A549 (cell line): ENCODE results near the gene USP46. TPM values are rescaled to one million over a fixed set of nuclear protein-coding genes. Genes with fewer than 3 reads are reported as not detected.

ENCODE experiments used
- ATAC-seq, 2 experiments: fragments of 200-7000 bp in 1 of 2; fragments of >200 bp in 1 of 2; cut with Nextera tagmentation in 1 of 2; cut with Tn5 transposase in 1 of 2; 3 replicates each; pipeline versions ENCODE4 v1.8.0 to v1.9.1; 2018 to 2020; ENCODE audit warnings: mild to moderate bottlenecking in 1 of 2, moderate library complexity in 1 of 2
- CTCF ChIA-PET: fragments of 300-600 bp; sonication (Branson Sonifier 250); formaldehyde crosslinking; extraction: SDS; loops from one replicate; lab custom pipeline; 2021; ENCODE audit warnings: antibody characterized with exemption, inconsistent platforms; lab: Yijun Ruan, JAX
- POLR2A ChIA-PET: fragments of 350-600 bp; formaldehyde crosslinking; extraction: SDS; loops from one replicate; lab custom pipeline; 2021; ENCODE audit warnings: antibody characterized with exemption, inconsistent platforms; lab: Yijun Ruan, JAX
- DNase-seq, 2 experiments: peaks; one replicate each; pipeline versions ENCODE4 v3.0.0 to v3.0.0-alpha.2; 2011 to 2016; ENCODE audit warnings: low read depth in 1 of 2, low spot score in 1 of 2
- FAIRE-seq: peaks from 2 replicates; lab custom pipeline; 2011; peaks lifted over from hg19 to GRCh38; lab: Jason Lieb, UNC
- H3K27ac ChIP-seq, 2 experiments: fragments of >200 bp; sonication (Bioruptor Twin); formaldehyde crosslinking; 3 replicates each; pipeline ENCODE4 v1.5.1; 2016 to 2017
- H3K4me1 ChIP-seq: fragments of >200 bp; sonication (Bioruptor Twin); formaldehyde crosslinking; 3 replicates; pipeline ENCODE4 v1.6.1; 2016
- H3K4me2 ChIP-seq: fragments of >200 bp; sonication (Bioruptor Twin); formaldehyde crosslinking; 3 replicates; pipeline ENCODE4 v1.6.1; 2016
- H3K4me3 ChIP-seq: fragments of >200 bp; sonication (Bioruptor Twin); formaldehyde crosslinking; 3 replicates; pipeline ENCODE4 v1.5.1; 2016
- H3K9me3 ChIP-seq: fragments of >200 bp; sonication (Bioruptor Twin); formaldehyde crosslinking; 3 replicates; pipeline ENCODE4 v1.6.1; 2016
- BCL3 ChIP-seq: fragments of >200 bp; sonication (Bioruptor Twin); formaldehyde crosslinking; IDR thresholded peaks from 3 replicates; pipeline ENCODE4 v1.6.1; 2016
- CBX2 ChIP-seq: fragments of 200-600 bp; sonication (generic); IDR thresholded peaks from 2 replicates; pipeline ENCODE4 v1.6.1; 2016; ENCODE audit warnings: low read depth, mild to moderate bottlenecking, borderline replicate concordance
- CTCF ChIP-seq: fragments of >200 bp; sonication (Bioruptor Twin); formaldehyde crosslinking; IDR thresholded peaks from 3 replicates; pipeline ENCODE4 v1.5.1; 2016
- E2F6 ChIP-seq: IDR thresholded peaks from 2 replicates; pipeline ENCODE4 v1.6.1; 2012; ENCODE audit warnings: low read depth, borderline replicate concordance
- EHF ChIP-seq: fragments of 250-450 bp; sonication (Bioruptor Pico); IDR thresholded peaks from 2 replicates; pipeline ENCODE4 v1.5.0; 2020; ENCODE audit warnings: mild to moderate bottlenecking
- FOXS1 ChIP-seq: fragments of 250-450 bp; sonication (Bioruptor Pico); IDR thresholded peaks from 2 replicates; pipeline ENCODE4 v1.5.0; 2020; ENCODE audit warnings: mild to moderate bottlenecking, moderate library complexity
- HEYL ChIP-seq: fragments of 250-450 bp; sonication (Bioruptor Pico); IDR thresholded peaks from 2 replicates; pipeline ENCODE4 v1.8.0; 2021; ENCODE audit warnings: mild to moderate bottlenecking, moderate library complexity
- HOXB13 ChIP-seq: fragments of 250-450 bp; sonication (Bioruptor Pico); IDR thresholded peaks from 2 replicates; pipeline ENCODE4 v1.5.0; 2020; ENCODE audit warnings: low read depth, mild to moderate bottlenecking, moderate library complexity
- JUNB ChIP-seq: fragments of >200 bp; sonication (Bioruptor Twin); formaldehyde crosslinking; IDR thresholded peaks from 2 replicates; pipeline ENCODE4 v1.6.1; 2016
- MAZ ChIP-seq: fragments of 150-350 bp; IDR thresholded peaks from 2 replicates; pipeline ENCODE4 v1.6.1; 2014; ENCODE audit warnings: antibody characterized with exemption, low read depth, low read length, borderline replicate concordance
- NFE2L2 ChIP-seq: fragments of 150-350 bp; conservative IDR thresholded peaks from 2 replicates; pipeline ENCODE4 v1.6.1; 2014; ENCODE audit warnings: low read length
- POLR2A ChIP-seq: IDR thresholded peaks from 2 replicates; pipeline ENCODE4 v1.6.1; 2012; ENCODE audit warnings: mild to moderate bottlenecking, low read length
- POLR2AphosphoS2 ChIP-seq: conservative IDR thresholded peaks from 2 replicates; pipeline ENCODE4 v1.6.1; 2012; ENCODE audit warnings: low read length, improper control_type of control experiment, inconsistent platforms
- RARB ChIP-seq: fragments of 250-450 bp; sonication (Bioruptor Pico); IDR thresholded peaks from 2 replicates; pipeline ENCODE4 v1.8.0; 2021; ENCODE audit warnings: mild to moderate bottlenecking, moderate library complexity
- RFX5 ChIP-seq: fragments of 450-650 bp; IDR thresholded peaks from 2 replicates; pipeline ENCODE4 v1.7.1; 2014; ENCODE audit warnings: antibody characterized with exemption, mild to moderate bottlenecking, moderate library complexity
- RNF2 ChIP-seq: fragments of 200-600 bp; sonication (generic); IDR thresholded peaks from 2 replicates; pipeline ENCODE4 v1.6.1; 2016; ENCODE audit warnings: low read depth, mild to moderate bottlenecking, antibody characterized with exemption, moderate library complexity, borderline replicate concordance
- TFCP2L1 ChIP-seq: fragments of 250-450 bp; sonication (Bioruptor Pico); IDR thresholded peaks from 2 replicates; pipeline ENCODE4 v1.5.0; 2021; ENCODE audit warnings: mild to moderate bottlenecking
- TP53 ChIP-seq: fragments of 250-450 bp; sonication (Bioruptor Pico); IDR thresholded peaks from 2 replicates; pipeline ENCODE4 v1.5.0; 2021; ENCODE audit warnings: mild to moderate bottlenecking, moderate library complexity
- ZC3H11A ChIP-seq: fragments of 450-650 bp; IDR thresholded peaks from 2 replicates; pipeline ENCODE4 v1.6.1; 2014; ENCODE audit warnings: antibody characterized with exemption, mild to moderate bottlenecking
- ZFP36 ChIP-seq: fragments of 450-650 bp; IDR thresholded peaks from 2 replicates; pipeline ENCODE4 v1.6.1; 2014; ENCODE audit warnings: borderline replicate concordance; ENCODE audit not compliant: partially characterized antibody
- ZNF302 ChIP-seq: fragments of 250-450 bp; sonication (Bioruptor Pico); IDR thresholded peaks from 2 replicates; pipeline ENCODE4 v1.9.0; 2021; ENCODE audit warnings: inconsistent platforms, mild to moderate bottlenecking, moderate library complexity
- WGBS: methylation state at CpG from one replicate; pipeline ENCODE4 v1.1.6; 2017; ENCODE audit errors: missing lambda C conversion rate; 5-methylcytosine and 5-hydroxymethylcytosine counted together
- polyA plus RNA-seq, 4 experiments: library from polyadenylated mRNA; depleted of rRNA in 3 of 4; stranded (reverse); fragments of >200 nt; fragmentation: RNase III in 1 of 4; extraction: RNeasy Plus Mini Kit Qiagen cat#74134 plus additional on column Dnase treatment in 1 of 4; gene quantifications; 2 replicates in 3 of 4; 3 replicates in 1 of 4; pipeline ENCODE4 v1.2.3, GENCODE V29; 2011 to 2017

USP46 gene
- polyA plus RNA-seq, 2 of the 4 experiments (the other 2 are of a cell fraction), result 5.6 to 15.9 TPM

- no peak for TF ChIP-seq CTCF
- no peak for TF ChIP-seq CBX2
- TF ChIP-seq RNF2, result no peak
- no peak for TF ChIP-seq FOXS1 (CRISPR knock-in tag)
Measured at GRCh38 chr4:52566136-52567031, 92.7 kb downstream of the USP46 start (continued).

- Histone ChIP-seq H3K4me2 (no peak overlapping the region), H3K27ac (no peak overlapping the region), H3K9me3 (no peaks in the 10 kb centered on the region), H3K4me1 (no peaks in the 10 kb centered on the region), H3K4me3 (no peak overlapping the region)
- ChIA-PET CTCF (no interaction called here), POLR2A (no interaction called here)
- 58% methylated on average over 1 of the region's 1 CpG for WGBS
- no peak for DNase-seq
- no peak for FAIRE-seq
- ATAC-seq, result no peak
- TF ChIP-seq CTCF (no peak), ZNF302 (CRISPR knock-in tag) (no peak), NFE2L2 (no peak), E2F6 (no peak), RFX5 (no peak), ZC3H11A (no peak), ZFP36 (no peak), TP53 (CRISPR knock-in tag) (no peak), HOXB13 (CRISPR knock-in tag) (no peak), EHF (CRISPR knock-in tag) (no peak), CBX2 (no peak), BCL3 (no peak), POLR2AphosphoS2 (no peak), HEYL (no peak), MAZ (no peak), POLR2A (no peak), RARB (no peak), TFCP2L1 (CRISPR knock-in tag) (no peak), JUNB (no peak)
Measured at GRCh38 chr4:52560844-52561280, 98.2 kb downstream of the USP46 start.
